NCI-H460 (cell line): Measurements from ENCODE around the gene RAI1. TPM values are rescaled to one million over a fixed set of nuclear protein-coding genes. Genes with fewer than 3 reads are reported as not detected.

Experiments used
- DNase-seq: peaks from one replicate; pipeline ENCODE4 v3.0.0-alpha.2; 2016; ENCODE audit warnings: low read depth; ENCODE audit errors: extremely low read depth
- total RNA-seq: library from RNA; depleted of rRNA; stranded (reverse); fragments of >200 nt; shearing (Covaris generic); gene quantifications from 2 replicates; pipeline ENCODE4 v1.2.3, GENCODE V29; 2014

RAI1 gene
- total RNA-seq, 1 experiment from 2014 or later: 7.3 TPM

- DNase-seq: no peak
These were observed 30.4 kb downstream of the RAI1 start for GRCh38 chr17:17711641-17712162.

- DNase-seq: no peak
These were observed 31.1 kb downstream of the RAI1 start for GRCh38 chr17:17712268-17712924.

GRCh38 chr17:17713839-17714238 lies 32.6 kb downstream of the RAI1 start:
- no peak for DNase-seq

- no peak for DNase-seq
These were observed 33.1 kb downstream of the RAI1 start for GRCh38 chr17:17714261-17714866.

GRCh38 chr17:17714879-17715278 lies 33.6 kb downstream of the RAI1 start:
- no peak for DNase-seq

- DNase-seq: no peak
These were observed 35.7 kb downstream of the RAI1 start for GRCh38 chr17:17716837-17717523.

- no peak for DNase-seq
These were observed 37.0 kb downstream of the RAI1 start for GRCh38 chr17:17718251-17718650.

- no peak for DNase-seq
These were observed 38.1 kb downstream of the RAI1 start for GRCh38 chr17:17719199-17719940.

- no peak for DNase-seq
These were observed 38.8 kb downstream of the RAI1 start for GRCh38 chr17:17719966-17720543.

GRCh38 chr17:17721140-17721668 lies 39.9 kb downstream of the RAI1 start:
- no peak for DNase-seq

- DNase-seq: no peak
These were observed 41.0 kb downstream of the RAI1 start for GRCh38 chr17:17722081-17722905.

- DNase-seq: no peak
These were observed 41.7 kb downstream of the RAI1 start for GRCh38 chr17:17722906-17723353.

GRCh38 chr17:17723354-17724261 lies 42.4 kb downstream of the RAI1 start:
- DNase-seq: no peak

- DNase-seq: no peak
These were observed 43.2 kb downstream of the RAI1 start for GRCh38 chr17:17724307-17725010.

- DNase-seq: no peak
These were observed 43.9 kb downstream of the RAI1 start for GRCh38 chr17:17725011-17725751.

- DNase-seq: no peak
These were observed 44.6 kb downstream of the RAI1 start for GRCh38 chr17:17725752-17726457.
